Measurements from ENCODE around the gene KLK14.
A peak's percentile ranks its signal among the peaks of the same experiment; 100 is the strongest.

Gene KLK14

DNA sequence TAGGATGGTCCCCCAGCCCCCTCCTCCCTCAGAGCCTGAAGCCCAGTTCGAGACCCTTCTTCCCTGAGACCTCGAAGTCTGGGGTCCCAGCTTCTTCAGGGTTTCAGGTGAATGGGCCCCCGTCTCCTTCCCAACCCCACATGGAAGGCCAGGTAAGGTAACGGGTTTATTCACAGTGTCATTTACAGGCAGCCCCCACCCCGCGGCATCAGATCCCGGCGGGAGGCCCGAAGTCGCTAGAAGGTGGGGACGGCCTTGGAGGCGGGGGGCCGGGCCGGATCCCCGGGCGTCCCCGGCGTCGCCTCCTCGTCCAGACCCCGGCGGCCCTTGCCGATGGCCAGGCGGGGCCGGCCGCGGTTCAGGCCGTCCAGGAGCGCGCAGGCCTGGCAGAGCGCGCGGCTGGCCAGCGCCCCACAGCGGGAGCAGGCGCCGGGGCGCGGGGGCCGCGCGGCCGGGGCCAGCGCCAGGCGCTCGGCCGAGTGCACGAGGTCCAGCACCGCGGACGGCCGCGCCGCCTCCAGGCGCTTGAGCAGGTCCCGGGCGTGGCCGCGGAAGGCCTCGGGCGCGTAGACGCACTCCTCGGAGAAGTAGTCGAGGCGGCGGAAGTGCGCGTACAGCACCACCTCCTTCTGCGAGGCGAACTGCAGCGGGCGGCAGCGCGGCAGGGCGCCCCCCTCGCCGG lies 15.8 kb upstream of the KLK14 start:
- Histone ChIP-seq H3K9ac (ENCODE audit: low read length) (no peak overlapping the region), H2BK120ac (ENCODE audit: insufficient read depth, low read length, poor library complexity) (no peak overlapping the region), H3K36me3 (ENCODE audit: control insufficient read depth in 1 of 2, insufficient read depth in 2 of 2, low read length in 2 of 2) (peaks cover 20 to 21% of the 10 kb centered on the region in 2 experiments), H3K9me3 (ENCODE audit: insufficient read depth, low read depth, low read length) (peaks cover 2% of the 10 kb centered on the region), H3K4me2 (ENCODE audit: low read length) (no peak overlapping the region), H3K4me1 (ENCODE audit: control insufficient read depth in 1 of 2, insufficient read depth in 2 of 2, low read length in 2 of 2) (no peaks in the 10 kb centered on the region), H3K4ac (ENCODE audit: low read depth, low read length) (no peak overlapping the region), H4K12ac (ENCODE audit: low read depth, low read length) (no peak overlapping the region), H3K18ac (ENCODE audit: low read length) (no peak overlapping the region), H3K23ac (ENCODE audit: low read length) (no peak overlapping the region), H3K79me2 (ENCODE audit: control insufficient read depth, insufficient read depth, low read length, poor library complexity) (no peaks in the 10 kb centered on the region), H2BK5ac (ENCODE audit: low read depth, low read length, poor library complexity) (no peak overlapping the region), H4K8ac (ENCODE audit: low read depth, low read length) (no peak overlapping the region), H3K27ac (ENCODE audit: low read depth, low read length) (no peak overlapping the region), H3K14ac (ENCODE audit: low read length) (no peak overlapping the region), H2BK12ac (ENCODE audit: low read length) (no peak overlapping the region), H3K4me3 (ENCODE audit: low read depth, low read length) (no peak overlapping the region), H3K27me3 (ENCODE audit: insufficient read depth, low read length) (no peaks in the 10 kb centered on the region), H2AFZ (ENCODE audit: insufficient read depth, low read length, poor library complexity) (no peak overlapping the region), H2AK5ac (ENCODE audit: low read length) (no peak overlapping the region), H4K91ac (ENCODE audit: low read depth, low read length) (no peak overlapping the region), H3K79me1 (ENCODE audit: low read length) (no peaks in the 10 kb centered on the region)
- DNase-seq, result no peak
- no CpG with 5 or more reads among the region's 78 CpGs for WGBS (ENCODE audit: extremely low coverage, insufficient coverage, insufficient read length)

DNA sequence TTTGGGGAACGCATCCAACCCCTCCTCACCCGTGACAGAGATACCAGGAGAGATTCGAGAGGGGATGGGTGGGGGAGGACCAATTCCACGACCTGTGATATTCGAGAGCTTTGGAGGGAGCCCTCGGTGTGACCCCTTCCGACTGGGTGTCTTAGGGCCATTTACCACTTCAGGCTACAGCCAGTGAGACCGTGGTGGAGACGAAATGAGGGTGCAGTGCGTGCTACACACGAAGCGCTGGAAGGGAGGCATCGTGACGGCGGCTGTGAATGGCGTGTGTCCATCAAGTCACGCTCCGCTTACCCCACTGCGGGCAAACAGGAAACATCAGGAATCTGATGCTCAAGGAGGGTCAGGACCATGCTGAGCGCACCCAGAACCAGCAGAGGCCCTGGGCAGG lies 15.1 kb upstream of the KLK14 start:
- no CpG with 5 or more reads among the region's 20 CpGs for WGBS (ENCODE audit: extremely low coverage, insufficient coverage, insufficient read length)
- H3K4me3 ChIP-seq (ENCODE audit: low read depth, low read length), result no peak overlapping the region
- no peak overlapping the region for H3K14ac ChIP-seq (ENCODE audit: low read length)

DNA sequence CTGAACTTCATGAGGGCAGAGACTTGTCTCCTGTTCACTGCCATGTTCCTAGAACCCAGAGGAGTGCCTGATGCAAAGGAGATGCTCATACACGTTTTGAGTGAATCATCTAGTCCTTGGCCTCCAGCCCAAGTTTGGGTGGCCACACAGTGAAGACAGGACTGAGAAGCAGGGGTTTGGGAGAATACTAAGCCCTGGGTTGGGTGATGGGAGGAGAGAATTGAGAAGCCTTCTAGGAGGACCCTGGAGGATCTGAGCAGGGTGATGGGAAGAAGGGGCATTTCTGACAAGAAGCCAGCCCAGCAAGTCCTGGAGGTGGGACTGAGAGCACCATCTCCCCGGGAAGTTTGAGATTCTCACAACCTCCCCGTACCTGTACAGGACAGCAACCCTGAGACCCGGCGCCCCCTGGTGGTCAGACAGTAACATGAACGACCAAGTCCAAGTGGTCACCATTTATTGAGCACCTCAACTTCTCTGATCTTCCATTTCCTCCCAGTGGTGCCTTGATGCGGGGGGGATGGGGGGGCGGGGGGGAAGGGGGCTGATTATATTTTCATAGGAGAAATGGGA lies 14.6 kb upstream of the KLK14 start:
- no peaks in the 10 kb centered on the region for H3K79me2 ChIP-seq (ENCODE audit: control insufficient read depth, insufficient read depth, low read length, poor library complexity)
- no peak overlapping the region for H2BK5ac ChIP-seq (ENCODE audit: low read depth, low read length, poor library complexity)
- DNase-seq, result peak in 1 of 2 donors; percentile 60
- no peak overlapping the region for H4K12ac ChIP-seq (ENCODE audit: low read depth, low read length)
- H2BK120ac ChIP-seq (ENCODE audit: insufficient read depth, low read length, poor library complexity), result no peak overlapping the region
- no peak overlapping the region for H3K4me3 ChIP-seq (ENCODE audit: low read depth, low read length)
- H3K79me1 ChIP-seq (ENCODE audit: low read length), result no peaks in the 10 kb centered on the region
- no peak overlapping the region for H3K18ac ChIP-seq (ENCODE audit: low read length)
- H3K9me3 ChIP-seq (ENCODE audit: insufficient read depth, low read depth, low read length), result peaks cover 2% of the 10 kb centered on the region
- H4K91ac ChIP-seq (ENCODE audit: low read depth, low read length), result no peak overlapping the region
- H4K8ac ChIP-seq (ENCODE audit: low read depth, low read length), result no peak overlapping the region
- no peak overlapping the region for H2BK12ac ChIP-seq (ENCODE audit: low read length)
- no peak overlapping the region for H3K4ac ChIP-seq (ENCODE audit: low read depth, low read length)
- peak overlapping the region; percentile 14 for H2AFZ ChIP-seq (ENCODE audit: insufficient read depth, low read length, poor library complexity)
- no peaks in the 10 kb centered on the region for H3K27me3 ChIP-seq (ENCODE audit: insufficient read depth, low read length)
- H3K14ac ChIP-seq (ENCODE audit: low read length), result no peak overlapping the region
- no peak overlapping the region for H3K4me2 ChIP-seq (ENCODE audit: low read length)
- H3K27ac ChIP-seq (ENCODE audit: low read depth, low read length), result no peak overlapping the region
- H3K23ac ChIP-seq (ENCODE audit: low read length), result no peak overlapping the region
- no CpG with 5 or more reads among the region's 8 CpGs for WGBS (ENCODE audit: extremely low coverage, insufficient coverage, insufficient read length)
- H3K36me3 ChIP-seq (ENCODE audit: control insufficient read depth in 1 of 2, insufficient read depth in 2 of 2, low read length in 2 of 2), result peaks cover 16% of the 10 kb centered on the region in 2 experiments
- H3K9ac ChIP-seq (ENCODE audit: low read length), result no peak overlapping the region
- no peaks in the 10 kb centered on the region for H3K4me1 ChIP-seq (ENCODE audit: control insufficient read depth in 1 of 2, insufficient read depth in 2 of 2, low read length in 2 of 2)
- H2AK5ac ChIP-seq (ENCODE audit: low read length), result no peak overlapping the region

More for the DNA sequence above, 15.1 kb upstream of the KLK14 start:
- Histone ChIP-seq H2BK5ac (ENCODE audit: low read depth, low read length, poor library complexity) (no peak overlapping the region), H2BK12ac (ENCODE audit: low read length) (no peak overlapping the region), H3K27me3 (ENCODE audit: insufficient read depth, low read length) (no peaks in the 10 kb centered on the region), H2BK120ac (ENCODE audit: insufficient read depth, low read length, poor library complexity) (no peak overlapping the region), H3K27ac (ENCODE audit: low read depth, low read length) (no peak overlapping the region), H3K23ac (ENCODE audit: low read length) (no peak overlapping the region), H4K91ac (ENCODE audit: low read depth, low read length) (no peak overlapping the region), H3K79me1 (ENCODE audit: low read length) (no peaks in the 10 kb centered on the region), H3K79me2 (ENCODE audit: control insufficient read depth, insufficient read depth, low read length, poor library complexity) (no peaks in the 10 kb centered on the region), H3K4me2 (ENCODE audit: low read length) (no peak overlapping the region), H3K4ac (ENCODE audit: low read depth, low read length) (no peak overlapping the region), H3K9ac (ENCODE audit: low read length) (no peak overlapping the region), H3K18ac (ENCODE audit: low read length) (no peak overlapping the region), H3K4me1 (ENCODE audit: control insufficient read depth in 1 of 2, insufficient read depth in 2 of 2, low read length in 2 of 2) (no peaks in the 10 kb centered on the region), H3K36me3 (ENCODE audit: control insufficient read depth in 1 of 2, insufficient read depth in 2 of 2, low read length in 2 of 2) (peaks cover 20 to 21% of the 10 kb centered on the region in 2 experiments), H4K12ac (ENCODE audit: low read depth, low read length) (no peak overlapping the region), H2AK5ac (ENCODE audit: low read length) (no peak overlapping the region), H4K8ac (ENCODE audit: low read depth, low read length) (no peak overlapping the region), H3K9me3 (ENCODE audit: insufficient read depth, low read depth, low read length) (peaks cover 2% of the 10 kb centered on the region), H2AFZ (ENCODE audit: insufficient read depth, low read length, poor library complexity) (no peak overlapping the region)
- no peak for DNase-seq

DNA sequence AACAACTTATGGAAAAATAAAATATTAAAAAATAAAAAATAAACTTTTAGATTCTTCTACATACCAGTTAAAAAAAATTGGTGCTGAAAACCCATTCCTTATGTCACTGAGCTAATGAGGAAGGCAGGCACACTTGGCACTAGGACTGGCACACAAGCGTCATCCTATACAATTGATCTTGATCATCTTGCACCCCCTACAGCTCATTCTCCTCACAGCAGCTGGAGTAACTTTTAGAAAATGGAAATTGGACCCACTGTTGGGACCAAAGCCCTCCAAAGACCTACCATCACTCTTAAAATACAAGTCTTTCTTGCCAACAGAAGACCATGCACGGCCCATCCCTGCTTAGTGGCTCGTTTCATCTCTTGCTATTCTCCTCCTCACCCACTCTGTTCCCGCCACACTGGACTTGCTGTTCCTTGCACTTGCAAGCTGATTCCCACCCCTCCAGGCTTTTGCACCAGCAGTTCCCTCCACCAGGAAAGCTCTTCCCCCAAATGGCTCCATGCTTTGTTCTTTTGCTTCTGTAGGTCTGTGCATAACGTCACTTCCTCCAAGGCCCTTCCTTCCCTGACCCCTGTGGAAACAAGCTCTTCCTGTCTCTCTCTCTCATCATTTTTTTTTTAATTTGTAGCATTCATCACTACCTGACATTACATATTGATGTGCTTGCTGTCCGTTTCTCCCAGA lies 13.9 kb upstream of the KLK14 start:
- Histone ChIP-seq H3K4me3 (ENCODE audit: low read depth, low read length) (no peak overlapping the region), H3K27ac (ENCODE audit: low read depth, low read length) (no peak overlapping the region), H3K18ac (ENCODE audit: low read length) (no peak overlapping the region), H3K4me2 (ENCODE audit: low read length) (no peak overlapping the region), H3K14ac (ENCODE audit: low read length) (no peak overlapping the region), H3K23ac (ENCODE audit: low read length) (no peak overlapping the region), H2AK5ac (ENCODE audit: low read length) (no peak overlapping the region), H3K4me1 (ENCODE audit: control insufficient read depth in 1 of 2, insufficient read depth in 2 of 2, low read length in 2 of 2) (no peaks in the 10 kb centered on the region), H2AFZ (ENCODE audit: insufficient read depth, low read length, poor library complexity) (no peak overlapping the region), H3K9ac (ENCODE audit: low read length) (no peak overlapping the region), H3K27me3 (ENCODE audit: insufficient read depth, low read length) (no peaks in the 10 kb centered on the region), H2BK120ac (ENCODE audit: insufficient read depth, low read length, poor library complexity) (no peak overlapping the region), H3K79me2 (ENCODE audit: control insufficient read depth, insufficient read depth, low read length, poor library complexity) (no peaks in the 10 kb centered on the region), H4K91ac (ENCODE audit: low read depth, low read length) (no peak overlapping the region), H3K79me1 (ENCODE audit: low read length) (no peaks in the 10 kb centered on the region), H3K9me3 (ENCODE audit: insufficient read depth, low read depth, low read length) (peaks cover 2% of the 10 kb centered on the region), H2BK12ac (ENCODE audit: low read length) (no peak overlapping the region), H4K12ac (ENCODE audit: low read depth, low read length) (no peak overlapping the region), H4K8ac (ENCODE audit: low read depth, low read length) (no peak overlapping the region), H3K36me3 (ENCODE audit: control insufficient read depth in 1 of 2, insufficient read depth in 2 of 2, low read length in 2 of 2) (peaks cover 15 to 16% of the 10 kb centered on the region in 2 experiments), H2BK5ac (ENCODE audit: low read depth, low read length, poor library complexity) (no peak overlapping the region), H3K4ac (ENCODE audit: low read depth, low read length) (no peak overlapping the region)
- DNase-seq, result no peak
- no CpG with 5 or more reads among the region's 6 CpGs for WGBS (ENCODE audit: extremely low coverage, insufficient coverage, insufficient read length)

Measured in trophoblast cell (in vitro differentiated cells and primary cell).